Testis (tissue), 2 donors: Measurements from ENCODE around the gene TBX4.

ENCODE experiments used
- POLR2A ChIP-seq: fragments of 450-650 bp; IDR thresholded peaks from one replicate; pipeline ENCODE4 v1.6.1; 2017; ENCODE audit warnings: antibody characterized with exemption, mild to moderate bottlenecking, moderate library complexity
- TF ChIP-seq, protein P1 (sequence below), 3 experiments: fragments of 450-650 bp in 2 of 3; fragments of 200-600 bp in 1 of 3; sonication (generic) in 1 of 3; IDR thresholded peaks; one replicate each; pipeline ENCODE4 v1.5.1; 2016 to 2019; ENCODE audit warnings: antibody characterized with exemption in 3 of 3, mild to moderate bottlenecking in 2 of 3, moderate library complexity in 1 of 3

DNA sequence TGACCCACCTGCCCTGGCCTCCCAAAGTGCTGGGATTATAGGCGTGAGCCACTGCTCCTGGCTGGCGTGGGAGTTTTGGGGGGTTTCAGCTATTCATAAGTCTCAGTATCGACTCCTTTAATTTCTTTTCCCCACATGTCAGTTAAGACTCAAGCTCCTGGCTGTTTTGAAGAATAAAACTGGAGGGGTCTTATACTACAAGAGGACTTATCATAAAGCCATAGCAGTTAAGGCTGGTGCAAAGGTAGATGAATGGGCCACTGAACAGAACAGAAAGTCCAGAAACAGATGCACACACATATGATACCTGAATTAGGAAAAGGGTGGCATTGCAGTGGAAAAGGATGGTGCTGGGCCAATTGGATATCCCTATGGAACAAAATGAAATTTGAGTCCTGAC is 47.4 kb downstream of the TBX4 start:
- TF ChIP-seq POLR2A: no peak
- TF ChIP-seq, protein P1, sequence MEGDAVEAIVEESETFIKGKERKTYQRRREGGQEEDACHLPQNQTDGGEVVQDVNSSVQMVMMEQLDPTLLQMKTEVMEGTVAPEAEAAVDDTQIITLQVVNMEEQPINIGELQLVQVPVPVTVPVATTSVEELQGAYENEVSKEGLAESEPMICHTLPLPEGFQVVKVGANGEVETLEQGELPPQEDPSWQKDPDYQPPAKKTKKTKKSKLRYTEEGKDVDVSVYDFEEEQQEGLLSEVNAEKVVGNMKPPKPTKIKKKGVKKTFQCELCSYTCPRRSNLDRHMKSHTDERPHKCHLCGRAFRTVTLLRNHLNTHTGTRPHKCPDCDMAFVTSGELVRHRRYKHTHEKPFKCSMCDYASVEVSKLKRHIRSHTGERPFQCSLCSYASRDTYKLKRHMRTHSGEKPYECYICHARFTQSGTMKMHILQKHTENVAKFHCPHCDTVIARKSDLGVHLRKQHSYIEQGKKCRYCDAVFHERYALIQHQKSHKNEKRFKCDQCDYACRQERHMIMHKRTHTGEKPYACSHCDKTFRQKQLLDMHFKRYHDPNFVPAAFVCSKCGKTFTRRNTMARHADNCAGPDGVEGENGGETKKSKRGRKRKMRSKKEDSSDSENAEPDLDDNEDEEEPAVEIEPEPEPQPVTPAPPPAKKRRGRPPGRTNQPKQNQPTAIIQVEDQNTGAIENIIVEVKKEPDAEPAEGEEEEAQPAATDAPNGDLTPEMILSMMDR (IDR thresholded peaks at IDR 0.05): no peak
